ENCODE measurements around the gene KCP. TPM values are rescaled to one million over a fixed set of nuclear protein-coding genes. Genes with fewer than 3 reads are reported as not detected.

The KCP gene
- total RNA-seq, 1 donor from 2014 or later: 14.5 TPM

- DNase-seq (ENCODE audit: low spot score): no peak
Measured at GRCh38 chr7:128887169-128888038, 23.1 kb downstream of the KCP start.

- DNase-seq (ENCODE audit: low spot score): no peak
Measured at GRCh38 chr7:128886391-128887168, 23.9 kb downstream of the KCP start.

GRCh38 chr7:128885370-128886187, 24.9 kb downstream of the KCP start:
- no peak for DNase-seq (ENCODE audit: low spot score)

GRCh38 chr7:128884561-128885369, 25.7 kb downstream of the KCP start:
- no peak for DNase-seq (ENCODE audit: low spot score)

GRCh38 chr7:128883622-128884448, 26.7 kb downstream of the KCP start:
- DNase-seq (ENCODE audit: low spot score): peak; percentile 84

- no peak for DNase-seq (ENCODE audit: low spot score)
Measured at GRCh38 chr7:128882134-128882533, 28.4 kb downstream of the KCP start.

- DNase-seq (ENCODE audit: low spot score): no peak
Measured at GRCh38 chr7:128881458-128882125, 28.9 kb downstream of the KCP start.

GRCh38 chr7:128880791-128881457, 29.6 kb downstream of the KCP start:
- DNase-seq (ENCODE audit: low spot score): no peak

GRCh38 chr7:128879939-128880746, 30.4 kb downstream of the KCP start:
- no peak for DNase-seq (ENCODE audit: low spot score)

- DNase-seq (ENCODE audit: low spot score): no peak
Measured at GRCh38 chr7:128879461-128879938, 31.0 kb downstream of the KCP start.

- no peak for DNase-seq (ENCODE audit: low spot score)
Measured at GRCh38 chr7:128878226-128879105, 32.0 kb downstream of the KCP start.

- no peak for DNase-seq (ENCODE audit: low spot score)
Measured at GRCh38 chr7:128877756-128878120, 32.8 kb downstream of the KCP start.

- DNase-seq (ENCODE audit: low spot score): no peak
Measured at GRCh38 chr7:128876978-128877755, 33.3 kb downstream of the KCP start.

- no peak for DNase-seq (ENCODE audit: low spot score)
Measured at GRCh38 chr7:128876586-128876977, 33.9 kb downstream of the KCP start.

GRCh38 chr7:128876127-128876526, 34.4 kb downstream of the KCP start:
- no peak for DNase-seq (ENCODE audit: low spot score)

GRCh38 chr7:128875523-128875948, 35.0 kb downstream of the KCP start:
- DNase-seq (ENCODE audit: low spot score): no peak

Data from ureter (tissue), 1 donor.